NCI-H2196 (cell line): Measurements from ENCODE around the gene C1QBP.
"Not testable (repeated sequence)": the region's sequence is repeated elsewhere in the genome, so short reads cannot be mapped to it uniquely, and the experiment has no call there.

ENCODE experiments used
- DNase-seq: peaks from one replicate; lab custom pipeline; 2025; ENCODE audit not compliant: unreplicated experiment; lab: John Stamatoyannopoulos, UW

C1QBP gene

DNA sequence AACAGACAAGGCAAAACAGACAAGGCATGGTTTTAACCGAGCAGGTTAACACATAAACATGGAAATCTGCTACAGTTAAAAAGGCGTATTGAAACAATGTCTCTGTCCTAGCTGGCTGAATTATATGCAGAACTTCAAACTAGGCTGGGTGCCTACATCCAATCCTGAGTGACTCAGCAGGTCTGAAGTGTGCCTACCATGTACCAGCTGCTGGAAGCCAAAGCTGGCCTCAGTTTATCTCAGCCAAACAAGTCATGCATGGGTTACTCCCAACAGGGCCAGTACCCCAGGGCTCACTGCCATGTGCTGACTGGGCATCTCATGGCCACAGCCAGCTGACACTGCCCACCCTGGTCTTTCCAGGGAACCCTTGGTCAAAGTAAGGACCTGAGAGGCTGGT, 4.0 kb downstream of the C1QBP start:
- no peak for DNase-seq

DNA sequence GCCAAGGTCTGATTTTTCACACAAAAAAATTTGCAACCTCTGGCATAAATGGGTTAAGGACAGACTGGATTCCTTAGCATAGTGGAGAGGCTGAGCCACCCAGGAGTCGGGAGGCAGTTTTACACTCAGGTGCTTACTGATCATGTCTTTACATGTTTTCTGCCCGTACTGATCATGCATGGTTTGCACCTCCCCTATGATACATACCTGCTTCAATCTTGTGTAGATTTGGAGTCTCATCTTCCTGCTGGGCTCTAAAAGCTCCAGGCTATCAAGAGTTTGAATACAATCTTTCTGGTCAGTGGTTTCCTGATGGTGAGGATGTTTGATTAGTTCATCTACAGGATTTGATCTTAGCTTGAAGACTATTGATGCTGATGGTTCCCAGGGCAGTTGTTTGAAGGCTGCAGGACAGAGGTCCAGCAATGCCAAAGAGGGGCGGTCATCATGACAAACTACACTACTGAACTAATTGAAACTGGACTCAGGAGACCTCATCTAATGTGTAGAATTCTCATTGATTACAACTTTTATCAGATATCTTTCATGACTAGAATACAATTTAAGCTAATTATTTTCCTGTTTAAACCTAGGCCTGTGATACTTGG, 6.9 kb downstream of the C1QBP start:
- DNase-seq, result no peak

DNA sequence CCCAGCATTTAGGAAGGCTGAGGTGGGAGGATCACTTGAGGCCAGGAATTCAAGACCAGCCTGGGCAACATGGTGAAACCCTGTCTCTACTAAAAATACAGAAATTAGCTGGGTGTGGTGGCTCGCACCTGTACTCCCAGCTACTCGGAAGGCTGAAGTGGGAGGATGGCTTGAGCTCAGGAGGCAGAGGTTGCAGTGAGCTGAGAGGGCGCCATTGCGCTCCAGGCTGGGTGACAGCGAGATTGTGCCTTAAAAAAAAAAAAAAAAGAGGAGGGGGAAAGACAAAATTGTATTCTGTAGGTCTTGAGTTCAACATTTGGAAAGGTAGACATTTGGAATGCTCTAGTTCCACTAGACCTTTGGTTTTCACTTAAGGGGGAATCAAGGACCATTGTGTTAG, 7.7 kb downstream of the C1QBP start:
- not testable (repeated sequence) for DNase-seq

- DNase-seq, result no peak
These were observed 8.4 kb downstream of the C1QBP start for GRCh38 chr17:5430413-5430999.

DNA sequence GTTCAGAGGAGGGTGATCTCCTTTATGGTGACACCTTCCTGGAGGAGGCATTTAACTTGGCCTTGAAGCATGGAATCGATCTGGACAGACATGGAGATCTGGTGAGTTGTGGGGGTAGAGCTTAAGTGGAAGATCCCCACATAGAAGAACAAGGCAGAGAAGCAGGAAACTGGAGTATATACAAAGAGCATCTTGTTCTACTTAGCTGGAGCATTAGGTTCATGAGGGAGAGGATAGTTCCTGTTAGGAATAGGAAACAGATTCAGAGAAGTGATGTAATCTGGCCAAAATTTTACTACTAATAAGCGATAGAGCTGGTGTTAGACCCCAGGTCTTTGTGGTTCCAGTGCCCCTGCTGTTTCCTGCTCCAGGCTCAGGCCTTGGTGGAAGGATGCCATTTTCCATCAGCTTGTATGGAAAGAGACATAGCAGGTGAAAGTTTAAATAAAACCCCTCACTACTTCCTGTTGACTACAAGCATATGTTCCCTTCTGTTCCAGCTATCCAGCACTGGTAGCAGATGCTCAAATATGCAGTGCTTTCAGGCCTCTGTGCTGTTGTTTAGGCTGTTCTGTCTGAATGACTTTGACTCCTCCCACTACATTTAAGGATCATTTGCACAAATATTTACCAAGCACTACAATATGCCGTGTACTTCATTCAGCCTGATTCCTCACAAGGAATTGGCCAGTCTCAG, 9.6 kb downstream of the C1QBP start:
- DNase-seq, result peak; percentile 18

- DNase-seq, result no peak
These were observed 13.1 kb downstream of the C1QBP start for GRCh38 chr17:5425826-5426225.

- no peak for DNase-seq
These were observed 14.0 kb downstream of the C1QBP start for GRCh38 chr17:5424909-5425308.

DNA sequence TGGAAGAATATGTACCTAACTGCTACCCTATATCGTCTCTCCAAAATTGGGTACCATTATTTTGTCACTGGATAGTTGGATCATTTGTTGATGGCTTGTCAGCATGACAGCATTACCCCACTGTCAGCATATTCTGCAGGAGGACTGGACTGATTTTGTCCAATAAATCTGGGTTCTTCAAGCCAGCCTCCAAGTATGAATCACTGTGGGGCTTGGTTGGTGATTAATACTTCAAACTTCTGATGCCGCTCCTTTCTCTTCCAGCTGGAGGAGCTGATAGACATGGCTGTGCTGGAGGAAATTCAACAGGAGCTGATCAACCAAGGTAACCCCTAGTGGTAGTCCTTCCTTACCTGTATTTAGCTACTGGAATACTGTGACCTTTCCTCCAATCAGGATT, 16.4 kb downstream of the C1QBP start:
- DNase-seq, result no peak

DNA sequence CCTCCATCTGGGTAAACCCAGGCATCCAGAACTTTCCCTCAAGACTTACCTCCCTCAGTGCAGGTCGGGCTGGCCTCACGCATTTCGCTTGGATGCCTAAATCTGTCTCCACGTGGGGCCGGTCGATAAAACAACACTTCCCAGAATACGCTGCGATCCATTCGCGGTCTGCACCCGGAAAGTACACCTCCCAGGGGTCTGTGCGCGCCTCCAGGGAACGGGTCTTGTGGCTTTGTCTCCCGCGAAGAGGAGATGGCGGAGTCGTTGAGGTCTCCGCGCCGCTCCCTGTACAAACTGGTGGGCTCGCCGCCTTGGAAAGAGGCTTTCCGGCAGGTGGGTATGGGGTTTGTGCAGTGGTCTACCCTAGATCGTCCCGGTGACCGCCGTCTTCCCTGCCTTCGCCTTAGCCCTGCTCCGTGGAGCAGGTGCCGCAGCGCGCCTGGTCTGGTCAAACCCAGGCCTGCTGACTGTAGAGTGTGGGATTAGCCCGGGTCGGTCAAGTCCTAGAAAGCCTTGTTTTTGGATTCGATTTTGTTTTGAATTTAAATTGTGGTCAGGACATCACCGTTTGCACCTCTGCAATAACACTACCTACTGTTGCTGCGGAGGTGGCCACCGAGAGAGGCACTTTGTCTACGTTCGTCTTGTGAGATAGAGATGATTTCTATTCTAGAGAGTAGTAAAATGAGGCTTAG, 18.8 kb downstream of the C1QBP start, which contains the start of gene RPAIN:
Gene RPAIN (plus strand): TSS at position 224 of the 695 bp plus-strand sequence. CDS start 29 bp downstream, at position 253.
- DNase-seq, result peak; percentile 77

GRCh38 chr17:5419356-5419958, 19.5 kb downstream of the C1QBP start, which contains the start of gene NUP88:
Gene NUP88 (minus strand): TSS chr17:5419662. CDS start chr17:5419650, 12 bp downstream.
- peak; percentile 86 for DNase-seq

DNA sequence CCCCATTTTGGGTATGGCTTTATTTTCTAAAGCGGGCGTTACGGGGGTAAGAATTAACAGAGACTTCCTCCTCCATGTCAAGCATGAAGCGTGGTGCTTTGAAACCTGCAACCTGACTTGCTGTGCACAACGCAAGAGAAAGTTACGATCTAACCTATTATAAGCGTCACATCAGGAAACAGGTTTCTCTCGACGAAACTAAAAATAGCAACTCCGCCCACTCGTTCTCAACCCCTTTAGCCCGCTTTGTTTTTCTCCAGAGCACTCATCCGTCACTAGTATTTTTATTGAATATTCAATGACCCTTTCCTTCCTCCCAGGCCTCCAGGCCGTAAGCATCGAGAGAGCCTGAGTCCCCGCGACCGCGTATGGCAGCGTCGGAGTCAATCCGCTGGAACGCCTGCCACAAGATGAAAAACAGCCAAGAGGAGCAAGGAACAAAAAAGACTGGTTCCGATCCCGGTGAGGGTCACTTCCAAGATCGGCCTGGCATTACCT, 20.0 kb downstream of the C1QBP start:
- peak; percentile 14 for DNase-seq

DNA sequence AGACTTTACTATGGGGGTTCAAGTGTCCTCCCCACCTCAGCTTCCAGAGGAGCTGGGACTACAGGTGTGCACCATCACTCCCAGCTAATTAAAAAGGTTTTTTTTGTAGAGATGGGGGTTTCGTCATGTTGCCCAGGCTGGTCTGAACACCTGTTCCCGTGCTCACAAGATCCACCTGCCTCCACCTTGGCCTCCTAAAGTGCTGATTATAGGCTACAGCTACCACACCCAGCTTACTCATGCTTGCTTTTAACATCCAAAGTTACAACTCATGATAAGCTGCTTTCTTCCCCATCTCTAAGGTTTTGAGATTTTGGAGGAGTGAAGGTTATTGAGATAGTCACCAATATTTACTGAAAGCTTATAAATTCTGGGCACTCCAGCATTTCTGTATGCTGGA, 22.1 kb downstream of the C1QBP start:
- no peak for DNase-seq

DNA sequence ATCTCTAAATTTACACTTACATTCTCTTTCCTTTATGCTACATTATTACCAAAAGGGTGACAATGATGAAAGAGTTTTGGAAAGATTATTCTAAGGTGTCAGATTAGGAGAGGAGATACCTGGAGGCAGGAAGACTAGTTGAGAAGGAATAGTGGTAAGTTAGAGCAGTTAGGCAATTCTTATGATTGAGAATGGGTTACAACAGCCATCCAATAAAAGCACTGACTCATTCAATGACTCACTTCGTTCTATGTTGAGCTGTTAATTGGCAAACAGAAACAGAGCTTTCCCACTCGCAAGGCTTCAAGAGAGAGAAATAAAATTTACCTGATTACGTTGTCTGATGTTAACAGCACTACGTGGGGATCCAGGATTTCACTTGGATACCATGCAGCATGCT, 25.3 kb downstream of the C1QBP start:
- no peak for DNase-seq

GRCh38 chr17:5410594-5411272, 28.2 kb downstream of the C1QBP start:
- no peak for DNase-seq

DNA sequence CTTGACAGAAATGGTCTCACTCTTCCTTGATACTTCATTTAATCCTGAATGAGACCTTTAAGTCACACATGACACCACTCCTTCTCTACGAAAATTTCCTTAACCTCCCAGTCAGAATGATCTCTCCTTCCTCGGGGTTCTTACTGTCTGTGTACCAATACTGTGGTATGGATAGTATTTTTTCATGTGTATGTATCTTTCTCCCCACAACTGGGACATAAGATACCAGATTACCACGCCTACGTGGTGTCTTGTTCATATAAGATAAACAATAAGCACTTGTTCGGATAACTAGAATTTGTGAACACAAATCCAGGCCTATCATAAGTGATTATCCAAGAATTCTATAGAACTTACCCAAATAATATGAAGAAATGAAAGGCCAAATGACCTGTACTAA, 30.8 kb downstream of the C1QBP start:
- no peak for DNase-seq

GRCh38 chr17:5405400-5405799, 33.6 kb downstream of the C1QBP start:
- no peak for DNase-seq

- DNase-seq, result no peak
These were observed 39.2 kb downstream of the C1QBP start for GRCh38 chr17:5399767-5400166.

DNA sequence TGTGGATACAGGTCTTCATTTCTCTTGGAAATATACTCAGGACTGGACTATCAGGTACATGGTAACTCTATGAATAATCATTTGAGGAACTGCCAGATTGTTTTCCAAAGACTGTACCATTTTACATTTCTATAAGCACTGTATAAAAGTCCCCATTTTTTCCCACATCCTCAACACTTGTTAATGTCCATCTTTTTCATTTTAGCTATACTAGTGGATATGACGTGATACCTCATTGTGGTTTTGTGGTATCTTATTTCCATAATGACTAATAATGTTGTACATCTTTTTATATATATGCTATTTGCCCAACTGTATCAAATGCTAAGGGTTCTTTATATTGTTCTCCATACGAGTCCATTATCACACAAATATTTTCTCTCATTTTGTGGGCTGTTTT, 42.3 kb downstream of the C1QBP start:
- no peak for DNase-seq

DNA sequence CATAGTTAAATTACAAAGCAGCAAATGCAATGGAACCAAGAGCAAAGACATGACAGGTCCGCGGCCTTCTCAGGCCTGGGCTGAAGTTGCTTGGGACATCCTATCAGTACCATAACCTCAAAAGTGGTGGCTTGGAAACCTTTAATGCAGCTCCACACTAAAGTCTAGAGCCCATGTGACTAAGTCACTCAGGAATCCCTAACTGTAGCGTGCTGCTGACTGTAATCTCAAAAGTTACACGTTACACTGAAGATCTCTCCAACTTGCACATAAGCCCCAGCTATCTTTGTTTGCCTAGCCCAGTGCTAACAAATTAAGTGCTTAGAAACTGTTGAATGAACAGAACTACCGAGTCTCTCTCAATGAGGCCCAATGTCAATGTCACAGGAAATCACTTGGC, 47.3 kb downstream of the C1QBP start:
- DNase-seq, result no peak
